22Rv1 (cell line): ENCODE measurements around the gene C2CD3.

Experiments used
- ZFX ChIP-seq: fragments of 450-650 bp; IDR thresholded peaks from 2 replicates; pipeline ENCODE4 v1.6.1; 2017; ENCODE audit warnings: antibody characterized with exemption, borderline replicate concordance
- TF ChIP-seq, protein P1 (sequence below): fragments of 450-650 bp; IDR thresholded peaks from 2 replicates; pipeline ENCODE4 v1.5.1; 2017; ENCODE audit warnings: mild to moderate bottlenecking

DNA sequence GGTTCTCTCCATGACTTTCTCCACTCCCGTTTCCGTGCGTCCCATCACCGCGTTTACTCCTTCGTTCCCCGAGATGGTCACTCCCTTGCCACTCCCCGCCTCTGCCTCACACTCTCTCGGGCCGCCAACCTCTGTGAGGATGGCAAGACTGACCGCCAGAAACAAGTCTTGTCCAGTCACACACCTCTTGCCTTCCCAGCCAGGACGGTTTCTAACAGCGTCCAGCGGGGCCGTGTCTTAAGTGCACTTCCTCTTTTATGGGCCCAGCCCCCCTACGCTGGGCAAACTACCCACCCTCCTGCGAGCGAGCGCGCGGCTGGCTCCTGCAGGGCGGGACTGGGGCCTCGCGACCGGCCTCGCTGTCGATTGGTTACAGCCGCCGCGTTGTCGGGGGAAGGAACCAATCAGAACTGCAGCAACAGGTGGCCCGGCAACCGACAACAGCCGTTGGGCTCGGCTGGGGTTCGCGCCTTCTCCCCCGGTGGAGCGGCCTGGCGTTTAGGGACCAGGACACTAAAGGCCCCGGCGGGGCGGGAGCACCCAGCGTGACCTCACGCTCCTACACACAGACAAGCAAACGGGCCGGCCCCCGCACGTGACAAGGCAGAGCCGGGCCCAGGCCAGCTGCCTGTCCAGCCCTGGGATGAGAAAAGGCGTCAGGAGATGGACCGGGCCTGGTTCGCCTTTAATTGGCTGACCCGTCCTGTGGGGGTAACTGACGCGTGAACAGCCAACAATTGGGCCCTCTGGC lies 187.6 kb downstream of the C2CD3 start:
- TF ChIP-seq, protein P1, sequence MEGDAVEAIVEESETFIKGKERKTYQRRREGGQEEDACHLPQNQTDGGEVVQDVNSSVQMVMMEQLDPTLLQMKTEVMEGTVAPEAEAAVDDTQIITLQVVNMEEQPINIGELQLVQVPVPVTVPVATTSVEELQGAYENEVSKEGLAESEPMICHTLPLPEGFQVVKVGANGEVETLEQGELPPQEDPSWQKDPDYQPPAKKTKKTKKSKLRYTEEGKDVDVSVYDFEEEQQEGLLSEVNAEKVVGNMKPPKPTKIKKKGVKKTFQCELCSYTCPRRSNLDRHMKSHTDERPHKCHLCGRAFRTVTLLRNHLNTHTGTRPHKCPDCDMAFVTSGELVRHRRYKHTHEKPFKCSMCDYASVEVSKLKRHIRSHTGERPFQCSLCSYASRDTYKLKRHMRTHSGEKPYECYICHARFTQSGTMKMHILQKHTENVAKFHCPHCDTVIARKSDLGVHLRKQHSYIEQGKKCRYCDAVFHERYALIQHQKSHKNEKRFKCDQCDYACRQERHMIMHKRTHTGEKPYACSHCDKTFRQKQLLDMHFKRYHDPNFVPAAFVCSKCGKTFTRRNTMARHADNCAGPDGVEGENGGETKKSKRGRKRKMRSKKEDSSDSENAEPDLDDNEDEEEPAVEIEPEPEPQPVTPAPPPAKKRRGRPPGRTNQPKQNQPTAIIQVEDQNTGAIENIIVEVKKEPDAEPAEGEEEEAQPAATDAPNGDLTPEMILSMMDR, result no peak
- no peak for TF ChIP-seq ZFX
